GM21423 (cell line): ENCODE results near the gene PHF21A.

ENCODE experiments used
- ATAC-seq: cut with Tn5 transposase; IDR thresholded peaks from one replicate; pipeline ENCODE4 v1.9.1; 2021; ENCODE audit warnings: mild to moderate bottlenecking, moderate library complexity; ENCODE audit not compliant: unreplicated experiment

Gene PHF21A

DNA sequence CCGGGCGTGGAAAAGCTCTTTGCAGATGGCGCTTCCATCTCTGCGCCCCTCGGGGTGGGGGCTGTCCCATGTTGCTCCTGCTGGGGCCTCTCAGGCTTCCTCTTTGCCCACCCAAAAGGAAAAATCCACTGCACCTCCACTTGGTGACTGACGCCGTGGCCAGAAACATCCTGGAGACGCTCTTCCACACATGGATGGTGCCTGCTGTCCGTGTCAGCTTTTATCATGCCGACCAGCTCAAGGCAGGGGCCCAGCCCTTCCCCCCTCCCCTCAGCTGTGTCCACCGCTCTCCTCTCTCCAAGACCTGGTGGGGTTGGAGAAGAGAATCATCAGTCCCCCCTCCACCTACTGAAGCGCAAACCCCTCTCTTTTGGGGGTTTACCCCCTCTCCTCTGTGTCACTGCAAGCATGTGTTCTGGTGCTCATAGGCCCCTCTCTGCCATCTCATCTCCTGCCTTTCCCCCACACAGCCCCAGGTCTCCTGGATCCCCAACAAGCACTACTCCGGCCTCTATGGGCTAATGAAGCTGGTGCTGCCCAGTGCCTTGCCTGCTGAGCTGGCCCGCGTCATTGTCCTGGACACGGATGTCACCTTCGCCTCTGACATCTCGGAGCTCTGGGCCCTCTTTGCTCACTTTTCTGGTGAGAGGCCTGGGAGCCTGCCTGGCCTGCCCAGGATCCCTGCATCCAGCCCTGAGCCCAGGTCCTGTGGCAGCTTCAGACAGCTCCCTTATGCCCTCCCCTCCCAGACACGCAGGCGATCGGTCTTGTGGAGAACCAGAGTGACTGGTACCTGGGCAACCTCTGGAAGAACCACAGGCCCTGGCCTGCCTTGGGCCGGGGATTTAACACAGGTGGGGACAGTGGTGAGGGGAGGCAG lies 197.0 kb downstream of the PHF21A start:
- ATAC-seq = no peak

DNA sequence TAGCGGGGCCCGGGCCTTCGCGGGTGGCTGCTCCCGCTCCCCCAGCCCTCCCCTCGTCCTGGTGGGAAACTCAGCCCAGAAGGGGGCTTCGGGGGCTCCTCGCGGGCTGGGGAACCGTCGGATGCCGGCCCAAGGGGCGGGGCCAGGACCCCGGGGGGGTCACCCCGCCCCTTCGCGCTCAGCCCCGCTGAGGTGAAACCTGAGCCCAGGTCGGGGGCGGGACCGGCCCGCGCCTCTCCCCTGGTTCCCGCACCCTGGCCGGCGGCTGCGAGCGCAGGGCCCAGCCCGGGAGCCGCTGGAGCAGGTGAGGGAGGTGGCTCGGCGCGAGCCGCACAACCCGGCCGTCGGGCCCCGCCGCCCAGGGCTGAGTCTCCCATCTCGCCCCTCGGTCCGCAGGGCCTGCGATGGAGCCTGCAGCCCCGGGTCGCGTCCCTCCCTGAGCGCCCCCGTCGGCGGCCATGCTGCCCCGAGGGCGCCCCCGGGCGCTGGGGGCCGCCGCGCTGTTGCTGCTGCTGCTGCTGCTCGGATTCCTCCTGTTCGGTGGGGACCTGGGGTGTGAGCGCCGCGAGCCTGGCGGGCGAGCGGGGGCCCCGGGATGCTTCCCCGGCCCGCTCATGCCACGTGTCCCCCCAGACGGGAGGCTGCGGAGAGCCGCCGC lies 198.7 kb downstream of the PHF21A start, which contains the start of gene LARGE2:
TSS of gene LARGE2 (plus strand) at position 232 of the 658 bp plus-strand sequence. CDS start at position 459, 227 bp downstream.
- ATAC-seq = no peak

GRCh38 chr11:45921561-45922424 lies 199.5 kb downstream of the PHF21A start:
- ATAC-seq = no peak

DNA sequence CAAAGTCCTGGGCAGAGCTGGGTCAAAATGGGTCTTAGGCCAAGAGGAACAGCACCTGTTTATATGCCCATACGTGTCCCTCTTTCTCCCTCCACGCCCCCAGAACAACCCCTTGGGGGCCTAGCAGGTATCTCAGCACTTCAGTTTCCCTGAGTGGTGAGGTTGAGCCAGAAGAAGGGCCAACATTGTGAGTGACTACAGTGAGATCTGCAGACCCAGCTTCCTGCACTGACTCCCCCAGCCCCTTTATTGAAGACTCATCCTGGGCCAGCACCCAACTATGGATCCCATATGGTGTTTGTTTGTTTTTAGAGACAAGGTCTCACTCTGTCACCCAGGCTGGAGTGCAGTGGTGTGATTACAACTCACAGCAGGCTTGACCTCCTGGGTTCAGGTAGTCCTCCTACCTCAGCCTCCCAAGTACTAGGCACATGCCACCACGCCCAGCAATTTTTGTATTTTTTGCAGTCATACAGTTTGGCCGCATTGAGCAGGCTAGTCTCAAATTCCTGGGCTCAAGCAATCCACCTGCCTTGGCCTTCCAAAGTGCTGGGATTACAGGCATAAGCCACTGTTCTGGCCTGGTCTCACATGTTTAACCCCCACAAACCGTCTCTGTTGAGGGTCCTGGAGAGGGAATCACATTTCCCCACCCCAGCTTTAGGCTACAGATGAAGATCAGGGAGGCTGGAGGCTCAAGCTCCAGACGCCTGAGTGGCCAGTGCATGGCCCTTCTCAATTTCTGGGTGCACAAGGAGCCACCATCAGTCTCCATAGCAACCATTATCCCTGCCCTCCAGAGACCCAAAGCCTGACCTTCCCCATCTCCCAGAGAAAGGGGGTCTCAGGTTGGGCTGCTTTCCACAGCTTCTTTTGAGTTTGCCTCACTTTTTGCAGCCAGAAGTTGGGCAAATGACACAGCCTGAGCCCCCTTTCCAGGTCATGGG lies 200.4 kb downstream of the PHF21A start:
- ATAC-seq = no peak

DNA sequence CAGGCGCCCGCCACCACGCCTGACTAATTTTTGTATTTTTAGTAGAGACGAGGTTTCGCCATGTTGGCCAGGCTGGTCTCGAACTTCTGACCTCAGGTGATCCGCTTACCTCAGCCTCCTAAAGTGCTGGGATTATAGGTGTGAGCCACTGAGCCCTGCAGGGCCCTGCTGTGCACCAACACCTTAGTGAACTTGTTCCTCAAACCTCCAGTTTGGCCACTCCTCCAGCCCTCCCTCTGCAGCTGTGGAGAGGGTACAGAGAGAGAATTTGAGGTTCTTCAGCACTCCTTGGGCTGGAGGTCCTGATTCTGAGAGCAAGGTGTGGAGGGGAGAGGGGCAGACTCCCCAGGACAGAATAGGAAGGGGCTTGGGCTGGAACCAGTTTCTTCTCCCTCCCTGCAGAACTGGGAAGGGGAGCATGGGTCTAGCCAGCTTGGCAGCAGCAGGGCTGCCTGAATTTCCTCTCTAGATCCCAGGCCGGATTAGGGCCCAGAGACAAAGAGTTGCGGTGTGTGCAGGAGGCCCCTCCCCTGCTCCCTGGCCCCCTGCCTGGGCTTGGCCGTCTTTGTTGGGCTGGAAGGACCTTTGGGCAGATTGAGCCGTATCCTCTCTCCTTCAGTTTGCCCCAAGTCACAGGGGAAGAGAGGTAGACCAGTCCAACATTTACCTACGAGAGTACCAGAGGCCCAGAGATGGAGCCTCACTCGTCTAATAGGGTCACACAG lies 201.3 kb downstream of the PHF21A start:
- ATAC-seq = no peak

- no peak for ATAC-seq
These were observed 202.1 kb downstream of the PHF21A start for GRCh38 chr11:45918962-45919675.

DNA sequence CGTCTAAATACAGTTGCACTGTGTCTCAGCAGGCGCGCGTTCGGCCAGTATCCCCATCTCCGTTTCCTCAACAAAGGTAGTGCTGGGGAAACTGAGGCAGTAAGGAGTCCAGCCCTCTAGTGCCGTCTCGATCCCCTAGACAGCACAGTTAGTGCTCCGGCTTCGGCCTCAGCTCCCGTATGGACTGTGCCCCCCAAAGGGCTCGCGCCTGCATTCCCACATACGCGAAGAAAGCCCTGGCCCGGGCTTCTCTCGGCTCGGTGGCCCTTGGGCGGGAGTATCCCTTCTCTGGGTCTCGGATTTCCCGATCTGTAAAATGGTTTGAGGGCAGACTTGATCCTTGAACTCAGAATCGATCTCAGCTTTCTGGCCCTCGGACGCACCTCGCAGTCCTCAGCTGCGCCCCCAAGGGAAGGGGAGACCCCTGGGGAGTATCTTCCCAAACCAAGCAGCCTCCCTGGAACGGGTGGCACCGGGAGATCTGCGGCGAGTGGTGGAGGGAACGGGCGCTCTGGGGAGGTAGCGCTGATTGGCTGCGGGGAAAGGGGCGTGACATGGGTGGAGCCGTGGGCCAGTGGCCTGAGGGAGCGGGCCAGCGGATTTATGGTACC lies 202.8 kb downstream of the PHF21A start:
- ATAC-seq = peak; percentile 41

- peak; percentile 79 for ATAC-seq
These were observed 203.5 kb downstream of the PHF21A start, which contains the start of gene PEX16 for GRCh38 chr11:45917623-45918330. TSS of gene PEX16 (minus strand) at chr11:45917877. CDS start at chr11:45917811, 66 bp downstream.

GRCh38 chr11:45917286-45917622 lies 204.0 kb downstream of the PHF21A start:
- peak; percentile 1 for ATAC-seq

GRCh38 chr11:45915446-45915845 lies 205.8 kb downstream of the PHF21A start:
- ATAC-seq = no peak

DNA sequence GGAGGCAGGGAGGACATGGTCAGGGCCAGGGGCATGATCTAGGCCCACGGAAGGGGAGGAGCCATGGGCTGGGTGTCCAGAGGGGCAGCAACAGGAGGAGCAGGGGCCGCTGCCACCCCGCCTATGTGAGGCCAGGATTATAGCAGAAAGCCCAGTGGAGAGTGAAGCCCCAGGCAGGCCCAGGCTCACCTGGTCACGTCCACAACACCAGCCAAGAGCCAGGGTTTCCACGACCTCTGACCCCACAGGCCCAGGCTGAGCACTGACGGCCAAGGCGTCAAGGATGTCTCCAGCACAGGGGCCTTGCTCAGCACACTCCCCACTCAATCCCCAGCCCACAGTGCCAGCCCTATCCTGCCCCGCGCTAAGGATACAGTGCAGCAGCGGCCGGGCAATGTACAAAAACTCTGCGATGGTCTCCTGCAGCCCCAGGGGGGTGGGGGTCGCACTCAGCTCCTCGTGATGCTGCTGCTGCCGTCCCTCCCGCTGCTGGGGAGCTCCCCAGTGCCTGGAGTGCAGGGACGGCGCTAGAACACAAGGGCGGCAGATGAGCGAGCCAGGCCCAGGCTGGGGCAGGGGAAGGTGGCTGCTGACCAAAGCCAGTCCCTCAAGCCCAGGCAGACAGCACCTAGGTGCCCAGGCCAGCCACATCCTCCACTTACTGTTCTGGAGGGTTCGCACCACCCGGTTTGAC lies 207.2 kb downstream of the PHF21A start:
- ATAC-seq = no peak

DNA sequence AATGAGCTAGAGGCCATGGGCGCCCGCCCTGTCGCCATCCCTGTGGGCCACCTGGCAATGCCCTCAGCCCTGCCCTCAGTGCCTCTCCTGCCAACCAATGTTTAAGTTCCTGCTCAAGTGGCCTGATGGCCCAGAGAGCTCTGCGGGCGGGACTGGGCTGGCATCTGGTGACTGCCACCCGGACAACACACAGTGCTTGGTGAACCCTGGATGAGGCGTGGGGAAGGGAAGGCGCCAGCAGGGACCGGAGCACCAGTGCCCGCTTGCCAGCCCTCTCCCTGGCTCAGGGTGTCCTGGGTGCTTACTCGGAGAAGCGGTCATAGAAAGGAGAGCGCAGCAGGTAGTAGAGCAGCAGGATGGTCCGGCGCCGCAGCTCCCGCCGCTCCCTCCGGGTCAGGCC lies 207.7 kb downstream of the PHF21A start:
- ATAC-seq = no peak

- ATAC-seq = no peak
These were observed 210.6 kb downstream of the PHF21A start for GRCh38 chr11:45910623-45911022.

- no peak for ATAC-seq
These were observed 211.4 kb downstream of the PHF21A start for GRCh38 chr11:45909594-45910475.

- ATAC-seq = no peak
These were observed 213.3 kb downstream of the PHF21A start for GRCh38 chr11:45907911-45908370.
